SU-DHL-6 (cell line): ENCODE data around the gene TSC2.

Source experiments
- EZH2phosphoT487 ChIP-seq: fragments of 200-600 bp; sonication (generic), shearing (Covaris generic); conservative IDR thresholded peaks from 2 replicates; pipeline ENCODE4 v1.6.1; 2018; ENCODE audit warnings: mild to moderate bottlenecking, antibody characterized with exemption, low read length, moderate library complexity, mixed read lengths
- TF ChIP-seq, protein P1 (sequence below): fragments of 200-600 bp; sonication (generic); IDR thresholded peaks from one replicate; pipeline ENCODE4 v1.5.1; 2017; ENCODE audit warnings: antibody characterized with exemption, mild to moderate bottlenecking, low read length, moderate library complexity; ENCODE audit not compliant: insufficient read depth, poor library complexity, severe bottlenecking

DNA sequence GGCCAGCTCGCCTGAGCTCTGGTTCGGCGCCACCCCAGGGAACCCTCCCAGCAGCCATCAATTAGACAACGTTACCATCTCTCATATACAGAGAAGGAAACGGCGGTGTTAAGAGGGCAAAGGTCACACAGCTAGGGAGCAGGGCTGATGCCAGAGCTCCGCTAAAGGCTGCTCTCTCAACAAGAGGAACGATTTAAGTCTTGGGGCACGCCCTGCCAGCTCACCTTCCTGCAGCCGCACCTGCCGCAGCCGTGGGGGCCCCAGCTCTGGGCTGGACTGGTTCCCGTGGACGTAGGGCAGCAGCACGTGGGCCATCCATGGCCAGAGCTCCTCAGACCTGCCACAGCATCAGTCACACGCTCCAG is 44.5 kb downstream of the TSC2 start:
- TF ChIP-seq, protein P1, sequence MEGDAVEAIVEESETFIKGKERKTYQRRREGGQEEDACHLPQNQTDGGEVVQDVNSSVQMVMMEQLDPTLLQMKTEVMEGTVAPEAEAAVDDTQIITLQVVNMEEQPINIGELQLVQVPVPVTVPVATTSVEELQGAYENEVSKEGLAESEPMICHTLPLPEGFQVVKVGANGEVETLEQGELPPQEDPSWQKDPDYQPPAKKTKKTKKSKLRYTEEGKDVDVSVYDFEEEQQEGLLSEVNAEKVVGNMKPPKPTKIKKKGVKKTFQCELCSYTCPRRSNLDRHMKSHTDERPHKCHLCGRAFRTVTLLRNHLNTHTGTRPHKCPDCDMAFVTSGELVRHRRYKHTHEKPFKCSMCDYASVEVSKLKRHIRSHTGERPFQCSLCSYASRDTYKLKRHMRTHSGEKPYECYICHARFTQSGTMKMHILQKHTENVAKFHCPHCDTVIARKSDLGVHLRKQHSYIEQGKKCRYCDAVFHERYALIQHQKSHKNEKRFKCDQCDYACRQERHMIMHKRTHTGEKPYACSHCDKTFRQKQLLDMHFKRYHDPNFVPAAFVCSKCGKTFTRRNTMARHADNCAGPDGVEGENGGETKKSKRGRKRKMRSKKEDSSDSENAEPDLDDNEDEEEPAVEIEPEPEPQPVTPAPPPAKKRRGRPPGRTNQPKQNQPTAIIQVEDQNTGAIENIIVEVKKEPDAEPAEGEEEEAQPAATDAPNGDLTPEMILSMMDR: no peak
- no peak for TF ChIP-seq EZH2phosphoT487
